Type B pancreatic cell (in vitro differentiated cells): ENCODE data around the gene GPR83. TPM values are rescaled to one million over a fixed set of nuclear protein-coding genes. Genes with fewer than 3 reads are reported as not detected.
A peak's percentile ranks its signal among the peaks of the same experiment; 100 is the strongest.
"Not testable (repeated sequence)": the region's sequence is repeated elsewhere in the genome, so short reads cannot be mapped to it uniquely, and the experiment has no call there.

Experiments used
- DNase-seq: peaks from one replicate; pipeline ENCODE4 v3.0.0; 2021; ENCODE audit warnings: mixed read lengths; ENCODE audit not compliant: unreplicated experiment; ENCODE audit errors: extremely low spot score
- H3K27ac Mint-ChIP-seq: 2 replicates; pipeline ENCODE4 v1.8.0; 2021; ENCODE audit warnings: mild to moderate bottlenecking, mixed read lengths
- H3K27me3 Mint-ChIP-seq: 2 replicates; pipeline ENCODE4 v1.8.0; 2021; ENCODE audit warnings: mixed read lengths
- H3K36me3 Mint-ChIP-seq: 2 replicates; pipeline ENCODE4 v1.8.0; 2021; ENCODE audit warnings: mixed read lengths
- H3K4me1 Mint-ChIP-seq: one replicate; pipeline ENCODE4 v1.8.0; 2021; ENCODE audit warnings: mixed read lengths; ENCODE audit not compliant: unreplicated experiment
- H3K4me3 Mint-ChIP-seq: 2 replicates; pipeline ENCODE4 v1.8.0; 2021; ENCODE audit warnings: mild to moderate bottlenecking, mixed read lengths
- H3K9me3 Mint-ChIP-seq: 2 replicates; pipeline ENCODE4 v1.8.0; 2021; ENCODE audit warnings: mixed read lengths
- total RNA-seq: library from RNA; stranded (reverse); gene quantifications from 2 replicates; pipeline ENCODE4 v1.2.1, GENCODE V29; 2021; ENCODE audit warnings: low replicate concordance
- TF ChIP-seq, protein P1 (sequence below): fragments of 200-600 bp; sonication (generic); conservative IDR thresholded peaks from 2 replicates; pipeline ENCODE4 v1.5.0; 2021; ENCODE audit warnings: antibody characterized with exemption, mild to moderate bottlenecking

GPR83 gene
- total RNA-seq, 1 donor from 2014 or later, result 0.43 TPM

DNA sequence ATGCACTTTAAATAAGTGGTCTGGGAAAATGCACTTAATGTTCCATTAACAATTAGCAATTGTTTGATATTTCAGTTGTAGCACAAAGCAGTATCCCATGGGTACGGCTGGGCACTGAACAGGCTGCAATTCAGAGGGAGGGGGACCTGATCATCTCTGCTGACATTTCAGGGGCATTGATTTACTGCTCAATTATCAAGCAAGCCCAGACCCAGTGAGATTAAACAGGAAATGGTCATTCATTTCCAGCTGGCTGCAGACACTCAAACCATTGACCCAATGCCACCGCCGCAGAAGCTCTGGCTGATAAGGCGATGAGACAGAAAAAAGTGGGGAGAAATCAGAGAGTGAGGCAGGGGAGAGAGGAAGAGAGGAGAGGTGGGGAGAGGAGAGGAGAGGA lies 1.2 kb downstream of the GPR83 start:
- TF ChIP-seq, protein P1, sequence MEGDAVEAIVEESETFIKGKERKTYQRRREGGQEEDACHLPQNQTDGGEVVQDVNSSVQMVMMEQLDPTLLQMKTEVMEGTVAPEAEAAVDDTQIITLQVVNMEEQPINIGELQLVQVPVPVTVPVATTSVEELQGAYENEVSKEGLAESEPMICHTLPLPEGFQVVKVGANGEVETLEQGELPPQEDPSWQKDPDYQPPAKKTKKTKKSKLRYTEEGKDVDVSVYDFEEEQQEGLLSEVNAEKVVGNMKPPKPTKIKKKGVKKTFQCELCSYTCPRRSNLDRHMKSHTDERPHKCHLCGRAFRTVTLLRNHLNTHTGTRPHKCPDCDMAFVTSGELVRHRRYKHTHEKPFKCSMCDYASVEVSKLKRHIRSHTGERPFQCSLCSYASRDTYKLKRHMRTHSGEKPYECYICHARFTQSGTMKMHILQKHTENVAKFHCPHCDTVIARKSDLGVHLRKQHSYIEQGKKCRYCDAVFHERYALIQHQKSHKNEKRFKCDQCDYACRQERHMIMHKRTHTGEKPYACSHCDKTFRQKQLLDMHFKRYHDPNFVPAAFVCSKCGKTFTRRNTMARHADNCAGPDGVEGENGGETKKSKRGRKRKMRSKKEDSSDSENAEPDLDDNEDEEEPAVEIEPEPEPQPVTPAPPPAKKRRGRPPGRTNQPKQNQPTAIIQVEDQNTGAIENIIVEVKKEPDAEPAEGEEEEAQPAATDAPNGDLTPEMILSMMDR, result no peak
- DNase-seq, result no peak
- Mint-ChIP-seq H3K4me3 (peak overlapping the region; percentile 88), H3K27me3 (peaks cover 85% of the 10 kb centered on the region), H3K9me3 (no peaks in the 10 kb centered on the region), H3K27ac (no peak overlapping the region), H3K4me1 (peaks cover 12% of the 10 kb centered on the region), H3K36me3 (no peaks in the 10 kb centered on the region)

DNA sequence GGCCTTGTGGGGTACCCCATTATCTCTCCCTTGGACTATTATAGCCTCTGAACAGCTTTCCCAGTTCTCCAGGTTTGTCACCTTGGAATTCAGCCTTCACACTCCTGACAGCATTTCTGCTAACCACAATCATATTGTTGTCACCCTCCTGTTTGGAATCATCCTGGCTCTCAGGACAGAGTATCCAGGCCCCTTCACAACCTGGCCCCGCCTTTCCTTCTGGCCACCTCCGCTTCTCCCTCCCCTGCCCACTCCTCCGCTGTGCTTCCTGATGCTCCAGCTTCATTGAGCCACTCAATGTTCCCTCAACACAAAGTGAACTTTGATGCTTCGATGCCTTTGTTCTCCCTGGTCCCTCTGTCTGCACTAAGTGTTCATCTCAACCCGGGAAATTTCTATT lies 3.1 kb downstream of the GPR83 start:
- Mint-ChIP-seq H3K4me1 (peaks cover 12% of the 10 kb centered on the region), H3K27me3 (peaks cover 71% of the 10 kb centered on the region), H3K9me3 (no peaks in the 10 kb centered on the region), H3K36me3 (no peaks in the 10 kb centered on the region), H3K4me3 (no peak overlapping the region), H3K27ac (no peak overlapping the region)
- TF ChIP-seq, protein P1, result no peak
- no peak for DNase-seq

DNA sequence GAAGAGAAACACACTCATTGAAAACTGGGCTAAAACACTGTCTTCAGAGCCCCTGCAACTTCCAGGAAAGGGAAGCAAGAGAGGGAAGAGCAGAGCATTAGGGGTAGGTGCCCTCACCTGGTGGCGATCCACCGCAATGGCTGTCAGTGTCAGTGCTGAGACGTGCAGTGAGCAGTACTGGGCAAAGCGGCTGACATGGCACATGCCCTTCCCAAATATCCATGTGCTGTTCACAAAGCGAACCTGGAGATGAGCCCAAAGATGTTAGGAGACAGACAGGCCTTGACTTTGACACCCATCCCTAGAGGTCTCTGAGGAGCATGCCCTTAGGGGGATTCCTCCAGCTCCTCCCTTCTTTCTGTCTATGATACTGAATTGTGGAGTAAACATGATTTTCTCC lies 4.9 kb downstream of the GPR83 start:
- H3K27ac Mint-ChIP-seq, result no peak overlapping the region
- TF ChIP-seq, protein P1, result no peak
- H3K4me3 Mint-ChIP-seq, result no peak overlapping the region
- H3K36me3 Mint-ChIP-seq, result no peaks in the 10 kb centered on the region
- peaks cover 4% of the 10 kb centered on the region for H3K9me3 Mint-ChIP-seq
- H3K27me3 Mint-ChIP-seq, result peaks cover 58% of the 10 kb centered on the region
- H3K4me1 Mint-ChIP-seq, result peaks cover 12% of the 10 kb centered on the region
- DNase-seq, result no peak

DNA sequence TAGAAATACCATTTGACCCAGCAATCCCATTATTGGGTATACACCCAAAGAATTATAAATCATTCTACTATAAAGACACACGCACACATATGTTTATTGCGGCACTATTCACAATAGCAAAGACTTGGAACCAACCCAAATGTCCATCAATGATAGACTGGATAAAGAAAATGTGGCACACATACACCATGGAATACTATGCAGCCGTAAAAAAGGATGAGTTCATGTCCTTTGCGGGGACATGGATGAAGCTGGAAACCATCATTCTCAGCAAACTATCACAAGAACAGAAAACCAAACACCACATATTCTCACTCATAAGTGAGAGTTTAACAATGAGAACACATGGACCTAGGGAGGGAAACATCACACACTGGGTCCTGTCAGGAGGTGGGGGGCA lies 9.3 kb downstream of the GPR83 start:
- peaks cover 29% of the 10 kb centered on the region for H3K27me3 Mint-ChIP-seq
- H3K4me1 Mint-ChIP-seq, H3K4me3 Mint-ChIP-seq, DNase-seq, H3K9me3 Mint-ChIP-seq, H3K36me3 Mint-ChIP-seq, H3K27ac Mint-ChIP-seq: not testable (repeated sequence)

DNA sequence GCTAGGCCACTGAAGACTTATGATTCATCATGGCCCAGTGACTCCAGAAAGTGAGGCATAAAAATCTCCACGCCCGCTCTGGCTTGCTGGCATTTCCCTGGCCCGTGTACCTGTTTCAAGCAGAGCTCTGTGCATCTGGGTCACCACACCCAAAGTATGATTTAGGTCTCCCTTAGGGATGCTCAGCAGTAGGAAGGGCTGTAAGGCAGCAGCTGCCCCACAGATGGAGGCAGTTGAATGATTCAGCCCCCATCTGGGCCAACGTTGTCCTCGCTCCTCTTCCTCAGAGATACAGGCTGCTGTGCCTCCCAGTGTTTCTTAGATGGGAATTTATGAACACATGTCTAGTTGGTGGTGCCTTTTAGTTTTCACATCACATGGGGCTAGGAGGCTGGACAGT lies 21.6 kb downstream of the GPR83 start:
- H3K27me3 Mint-ChIP-seq, result peaks cover 7% of the 10 kb centered on the region
- H3K36me3 Mint-ChIP-seq, result peaks cover 4% of the 10 kb centered on the region
- no peaks in the 10 kb centered on the region for H3K9me3 Mint-ChIP-seq
- H3K4me1 Mint-ChIP-seq, result no peaks in the 10 kb centered on the region
- H3K27ac Mint-ChIP-seq, result no peak overlapping the region
- no peak for DNase-seq
- TF ChIP-seq, protein P1, result no peak
- H3K4me3 Mint-ChIP-seq, result no peak overlapping the region

DNA sequence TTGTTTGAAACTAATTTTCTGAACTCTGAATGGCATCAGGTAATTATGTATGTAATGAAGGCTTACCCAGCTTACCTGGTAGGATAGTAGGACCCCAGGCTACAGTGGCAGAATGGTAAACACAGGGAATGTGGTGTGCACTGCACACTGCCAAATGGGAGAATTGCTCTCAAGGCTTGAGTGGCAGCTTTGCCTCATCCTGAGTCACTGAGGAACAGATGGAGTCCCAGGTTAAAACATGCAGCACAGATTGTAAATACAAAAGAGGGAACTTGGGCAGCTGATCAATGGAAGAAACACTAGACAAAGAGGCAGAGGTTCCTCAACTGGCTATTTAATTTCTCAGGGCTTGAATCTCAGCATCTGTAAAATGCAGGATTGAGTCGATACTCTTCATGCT lies 24.4 kb downstream of the GPR83 start:
- Mint-ChIP-seq H3K9me3 (no peaks in the 10 kb centered on the region), H3K4me1 (no peaks in the 10 kb centered on the region), H3K27ac (no peak overlapping the region), H3K4me3 (no peak overlapping the region), H3K27me3 (peaks cover 11% of the 10 kb centered on the region), H3K36me3 (no peaks in the 10 kb centered on the region)
- TF ChIP-seq, protein P1, result no peak
- DNase-seq, result no peak

DNA sequence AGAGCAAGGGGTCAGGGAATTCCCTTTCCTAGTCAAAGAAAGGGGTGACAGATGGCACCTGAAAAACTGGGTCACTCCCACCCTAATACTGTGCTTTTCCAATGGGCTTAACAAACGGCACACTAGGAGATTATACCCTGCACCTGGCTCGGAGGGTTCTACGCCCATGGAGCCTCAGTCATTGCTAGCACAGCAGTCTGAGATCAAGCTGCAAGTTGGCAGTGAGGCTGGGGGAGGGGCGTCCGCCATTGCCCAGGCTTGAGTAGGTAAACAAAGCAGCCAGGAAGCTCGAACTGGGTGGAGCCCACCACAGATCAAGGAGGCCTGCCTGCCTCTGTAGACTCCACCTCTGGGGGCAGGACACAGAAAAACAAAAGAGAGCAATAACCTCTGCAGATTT lies 30.6 kb downstream of the GPR83 start:
- not testable (repeated sequence) for H3K27ac Mint-ChIP-seq, DNase-seq, H3K4me1 Mint-ChIP-seq, H3K36me3 Mint-ChIP-seq, H3K9me3 Mint-ChIP-seq, H3K4me3 Mint-ChIP-seq
- peaks cover 22% of the 10 kb centered on the region for H3K27me3 Mint-ChIP-seq

DNA sequence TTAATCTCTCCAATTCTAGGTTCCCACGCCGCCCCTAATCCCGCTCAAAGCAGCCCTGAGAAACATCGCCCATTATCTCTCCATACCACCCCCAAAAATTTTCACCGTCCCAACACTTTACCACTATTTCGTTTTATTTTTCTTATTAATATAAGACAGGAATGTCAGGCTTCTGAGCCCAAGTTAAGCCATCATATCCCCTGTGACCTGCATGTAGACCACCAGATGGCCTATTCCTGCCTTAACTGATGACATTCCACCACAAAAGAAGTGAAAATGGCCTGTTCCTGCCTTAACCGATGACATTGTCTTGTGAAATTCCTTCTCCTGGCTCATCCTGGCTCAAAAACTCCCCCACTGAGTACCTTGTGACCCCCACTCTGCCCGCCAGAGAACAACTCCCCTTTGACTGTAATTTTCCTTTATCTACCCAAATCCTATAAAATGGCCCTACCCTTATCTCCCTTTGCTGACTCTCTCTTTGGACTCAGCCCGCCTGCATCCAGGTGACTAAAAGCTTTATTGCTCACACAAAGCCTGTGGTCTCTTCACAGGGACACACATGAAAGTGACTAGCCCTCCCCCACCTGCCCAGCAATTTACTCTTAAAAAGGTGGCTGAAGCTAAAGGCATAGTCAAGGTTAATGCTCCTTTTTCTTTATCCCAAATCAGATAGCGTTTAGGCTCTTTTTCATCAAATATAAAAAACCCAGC lies 50.2 kb downstream of the GPR83 start:
- H3K27me3 Mint-ChIP-seq, result peaks cover 16% of the 10 kb centered on the region
- H3K27ac Mint-ChIP-seq, DNase-seq, H3K4me1 Mint-ChIP-seq, H3K9me3 Mint-ChIP-seq, H3K36me3 Mint-ChIP-seq, H3K4me3 Mint-ChIP-seq: not testable (repeated sequence)

DNA sequence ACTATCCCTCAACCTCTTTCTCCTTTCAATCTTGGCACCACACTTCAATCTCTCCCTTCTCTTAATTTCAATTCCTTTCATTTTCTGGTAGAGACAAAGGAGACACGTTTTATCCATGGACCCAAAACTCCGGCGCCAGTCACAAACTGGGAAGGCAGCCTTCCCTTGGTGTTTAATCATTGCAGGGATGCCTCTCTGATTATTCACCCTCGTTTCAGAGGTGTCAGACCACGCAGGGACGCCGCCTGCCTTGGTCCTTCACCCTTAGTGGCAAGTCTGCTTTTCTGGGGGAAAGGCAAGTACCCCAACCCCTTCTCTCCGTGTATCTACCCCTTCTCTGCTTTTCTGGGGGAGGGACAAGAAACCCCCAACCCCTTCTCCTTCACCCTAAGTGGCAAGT lies 54.9 kb downstream of the GPR83 start:
- DNase-seq, H3K4me1 Mint-ChIP-seq: not testable (repeated sequence)
- H3K27me3 Mint-ChIP-seq, result peaks cover 15% of the 10 kb centered on the region

More for the DNA sequence above, 54.9 kb downstream of the GPR83 start:
- H3K36me3 Mint-ChIP-seq, H3K4me3 Mint-ChIP-seq, H3K9me3 Mint-ChIP-seq, H3K27ac Mint-ChIP-seq: not testable (repeated sequence)
